Cardiac muscle cell (in vitro differentiated cells and primary cell): ENCODE results near the gene XPOT. TPM values are rescaled to one million over a fixed set of nuclear protein-coding genes. Genes with fewer than 3 reads are reported as not detected.

Experiments used
- DNase-seq, 2 donors: peaks; one replicate each; pipeline versions ENCODE4 v3.0.0 to v3.0.0-alpha.2; 2010 to 2017; ENCODE audit warnings: low read depth in 1 of 2, low spot score in 1 of 2
- H3K27ac ChIP-seq: fragments of 200-600 bp; sonication (generic); 2 replicates; pipeline ENCODE4 v1.5.1; 2016
- H3K27me3 ChIP-seq: fragments of 200-600 bp; sonication (generic); 2 replicates; pipeline ENCODE4 v1.6.0; 2016; ENCODE audit warnings: control low read depth
- H3K36me3 ChIP-seq: fragments of 200-600 bp; sonication (generic); 2 replicates; pipeline ENCODE4 v1.5.1; 2016; ENCODE audit warnings: control low read depth
- H3K4me1 ChIP-seq: fragments of 200-600 bp; sonication (generic); 2 replicates; pipeline ENCODE4 v1.8.1; 2017; ENCODE audit warnings: low read depth, mild to moderate bottlenecking, mixed run types
- H3K4me3 ChIP-seq: fragments of 200-600 bp; sonication (generic); 2 replicates; pipeline ENCODE4 v1.5.1; 2016; ENCODE audit warnings: mild to moderate bottlenecking
- H3K9me3 ChIP-seq: fragments of 200-600 bp; sonication (generic); 2 replicates; pipeline ENCODE4 v1.5.1; 2017; ENCODE audit warnings: low read depth, mild to moderate bottlenecking, control low read depth
- CTCF ChIP-seq: IDR thresholded peaks from 2 replicates; pipeline ENCODE4 v1.5.1; 2012; ENCODE audit warnings: low read depth, mild to moderate bottlenecking, low read length
- polyA plus RNA-seq: library from polyadenylated mRNA; unstranded; fragments of >200 nt; fragmentation: Nextera tagmentation; extraction: Ambion mirVana; gene quantifications from 2 replicates; pipeline ENCODE4 v1.2.1, GENCODE V29; 2016
- total RNA-seq: library from RNA; depleted of rRNA; stranded (reverse); fragments of >200 nt; gene quantifications from 2 replicates; pipeline ENCODE4 v1.2.3, GENCODE V29; 2016

XPOT gene
- total and polyA plus RNA-seq, 2 experiments from 2014 or later: 27.6 to 33.9 TPM

- Histone ChIP-seq H3K27me3 (no peaks in the 10 kb centered on the region), H3K4me3 (no peak overlapping the region), H3K9me3 (no peaks in the 10 kb centered on the region), H3K4me1 (no peaks in the 10 kb centered on the region), H3K27ac (peak overlapping the region; percentile 44), H3K36me3 (peaks cover 22% of the 10 kb centered on the region)
- no peak for TF ChIP-seq CTCF
- DNase-seq: peak in 1 of 2 donors; percentile 17
Observed at GRCh38 chr12:64468966-64469365, 64.8 kb downstream of the XPOT start.

DNA sequence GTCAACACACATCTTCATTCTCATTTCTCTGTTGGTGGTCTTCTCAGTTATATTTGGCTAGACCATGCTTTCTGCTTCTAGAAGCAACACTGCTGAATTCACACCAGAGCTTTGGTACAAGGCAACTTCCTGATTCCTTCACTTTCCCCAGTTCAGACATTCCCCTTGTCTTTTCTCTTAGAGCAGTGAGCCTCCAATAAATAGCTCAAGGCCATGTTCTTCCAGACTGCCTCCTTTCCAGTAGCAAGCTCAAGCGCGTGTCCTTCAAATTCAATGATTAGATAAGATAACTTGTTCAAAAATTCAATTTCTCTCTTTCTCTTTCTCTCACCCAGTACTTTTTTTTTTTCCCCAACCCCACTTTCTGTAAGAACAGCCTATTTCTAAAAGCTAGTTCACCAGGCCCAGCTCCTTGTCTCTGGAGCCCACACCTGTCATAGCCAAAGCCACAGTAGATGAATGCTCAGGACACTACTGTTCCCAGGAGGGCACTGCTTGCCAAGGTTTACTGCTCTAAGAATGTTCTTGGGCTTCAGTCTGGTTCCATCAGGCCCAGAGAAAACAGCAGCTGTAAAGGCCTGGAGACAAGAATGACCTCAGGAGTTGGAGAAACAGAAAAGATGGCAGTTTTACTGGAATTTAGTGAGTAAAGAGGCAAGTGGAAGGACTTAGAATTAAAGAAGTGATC, 65.4 kb downstream of the XPOT start:
- no peaks in the 10 kb centered on the region for H3K4me1 ChIP-seq
- no peak overlapping the region for H3K4me3 ChIP-seq
- H3K27ac ChIP-seq: peak overlapping the region; percentile 44
- no peaks in the 10 kb centered on the region for H3K27me3 ChIP-seq
- H3K36me3 ChIP-seq: peaks cover 22% of the 10 kb centered on the region
- H3K9me3 ChIP-seq: no peaks in the 10 kb centered on the region
- TF ChIP-seq CTCF: no peak
- DNase-seq: no peak

- Histone ChIP-seq H3K4me3 (no peak overlapping the region), H3K36me3 (peaks cover 27% of the 10 kb centered on the region), H3K27ac (peak overlapping the region; percentile 48), H3K27me3 (no peaks in the 10 kb centered on the region), H3K4me1 (no peaks in the 10 kb centered on the region), H3K9me3 (no peaks in the 10 kb centered on the region)
- no peak for TF ChIP-seq CTCF
- DNase-seq: no peak
Observed at GRCh38 chr12:64470495-64470894, 66.3 kb downstream of the XPOT start.

DNA sequence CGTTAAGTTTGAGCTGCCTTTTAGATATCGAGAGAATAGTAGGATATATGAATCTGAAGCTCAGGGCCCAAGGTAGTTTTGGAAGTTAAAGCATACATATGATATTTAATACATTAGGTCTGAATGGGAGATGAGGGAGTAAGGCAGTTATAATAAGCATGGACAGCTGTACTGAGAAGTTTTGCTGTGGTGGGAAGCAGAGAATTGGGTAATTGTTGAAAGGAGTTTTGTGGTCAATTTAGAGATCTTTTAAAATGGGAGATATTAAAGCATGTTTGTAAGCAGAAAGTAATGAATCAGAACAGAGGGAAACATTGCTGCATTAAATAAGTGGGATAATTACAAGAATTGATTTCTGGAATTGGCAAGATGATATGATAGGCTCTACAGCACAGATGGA, 69.0 kb downstream of the XPOT start:
- TF ChIP-seq CTCF: no peak
- DNase-seq: no peak
- no peaks in the 10 kb centered on the region for H3K4me1 ChIP-seq
- no peaks in the 10 kb centered on the region for H3K27me3 ChIP-seq
- peaks cover 26% of the 10 kb centered on the region for H3K36me3 ChIP-seq
- H3K9me3 ChIP-seq: no peaks in the 10 kb centered on the region
- no peak overlapping the region for H3K27ac ChIP-seq
- H3K4me3 ChIP-seq: no peak overlapping the region

GRCh38 chr12:64475518-64475917, 71.3 kb downstream of the XPOT start:
- Histone ChIP-seq H3K9me3 (no peaks in the 10 kb centered on the region), H3K36me3 (peaks cover 35% of the 10 kb centered on the region)
- DNase-seq: no peak

More at GRCh38 chr12:64475518-64475917, 71.3 kb downstream of the XPOT start:
- Histone ChIP-seq H3K27ac (no peak overlapping the region), H3K4me1 (no peaks in the 10 kb centered on the region), H3K27me3 (no peaks in the 10 kb centered on the region), H3K4me3 (no peak overlapping the region)
- no peak for TF ChIP-seq CTCF
